GM23248 (cell line): ENCODE data around the gene DTWD2. TPM values are rescaled to one million over a fixed set of nuclear protein-coding genes. Genes with fewer than 3 reads are reported as not detected.

Experiments used
- DNase-seq: peaks from one replicate; pipeline ENCODE4 v3.0.0-alpha.2; 2015
- H2AFZ ChIP-seq: fragments of 200-600 bp; sonication (generic); 2 replicates; pipeline ENCODE4 v1.6.1; 2016; ENCODE audit warnings: antibody characterized with exemption
- H3F3A ChIP-seq: fragments of 200-600 bp; sonication (generic); 2 replicates; pipeline ENCODE4 v1.6.1; 2016; ENCODE audit warnings: mild to moderate bottlenecking, antibody characterized with exemption, mixed run types; ENCODE audit not compliant: insufficient read depth
- H3K27ac ChIP-seq: fragments of 200-600 bp; sonication (generic); 2 replicates; pipeline ENCODE4 v1.5.1; 2016; ENCODE audit warnings: mild to moderate bottlenecking
- H3K27me3 ChIP-seq: fragments of 200-600 bp; sonication (generic); replicated peaks from 2 replicates; pipeline ENCODE4 v1.6.1; 2016; ENCODE audit warnings: mild to moderate bottlenecking; ENCODE audit not compliant: insufficient read depth
- H3K36me3 ChIP-seq: fragments of 200-600 bp; sonication (generic); 2 replicates; pipeline ENCODE4 v1.6.1; 2016; ENCODE audit warnings: low read depth, mild to moderate bottlenecking
- H3K4me1 ChIP-seq: fragments of 200-600 bp; sonication (generic); 2 replicates; pipeline ENCODE4 v1.6.1; 2016; ENCODE audit warnings: mild to moderate bottlenecking; ENCODE audit not compliant: insufficient read depth
- H3K4me2 ChIP-seq: fragments of 200-600 bp; sonication (generic); one replicate; pipeline ENCODE4 v1.6.1; 2016; ENCODE audit warnings: mild to moderate bottlenecking; ENCODE audit not compliant: unreplicated experiment
- H3K4me3 ChIP-seq: fragments of 200-600 bp; sonication (generic); 2 replicates; pipeline ENCODE4 v1.5.1; 2016; ENCODE audit warnings: mild to moderate bottlenecking
- H3K79me2 ChIP-seq: fragments of 200-600 bp; sonication (generic); 2 replicates; pipeline ENCODE4 v1.6.1; 2016; ENCODE audit warnings: mild to moderate bottlenecking; ENCODE audit not compliant: insufficient read depth
- H3K9ac ChIP-seq: fragments of 200-600 bp; sonication (generic); 2 replicates; pipeline ENCODE4 v1.6.1; 2016; ENCODE audit warnings: mild to moderate bottlenecking
- H3K9me2 ChIP-seq: fragments of 200-600 bp; sonication (generic); 2 replicates; pipeline ENCODE4 v1.6.1; 2016; ENCODE audit warnings: mixed run types, mild to moderate bottlenecking, moderate library complexity; ENCODE audit not compliant: insufficient read depth
- H3K9me3 ChIP-seq: fragments of 200-600 bp; sonication (generic); one replicate; pipeline ENCODE4 v1.6.1; 2017; ENCODE audit warnings: low read depth
- H4K20me1 ChIP-seq: fragments of 200-600 bp; sonication (generic); 2 replicates; pipeline ENCODE4 v1.6.0; 2016; ENCODE audit not compliant: insufficient read depth
- EZH2 ChIP-seq: fragments of 200-600 bp; sonication (generic); IDR thresholded peaks from 2 replicates; pipeline ENCODE4 v1.6.1; 2018; ENCODE audit warnings: antibody characterized with exemption, mild to moderate bottlenecking; ENCODE audit not compliant: insufficient read depth, poor library complexity, severe bottlenecking
- EZH2phosphoT487 ChIP-seq: fragments of 200-600 bp; sonication (generic); IDR thresholded peaks from 2 replicates; pipeline ENCODE4 v1.6.1; 2018; ENCODE audit warnings: antibody characterized with exemption, moderate library complexity, mild to moderate bottlenecking, low read depth; ENCODE audit not compliant: insufficient read depth
- WGBS, 2 experiments: methylation state at CpG; one replicate each; pipeline ENCODE4 v1.1.6; 2015 to 2017; ENCODE audit warnings: low lambda C conversion rate in 2 of 2, low coverage in 1 of 2; ENCODE audit errors: missing lambda C conversion rate in 2 of 2; 5-methylcytosine and 5-hydroxymethylcytosine counted together
- in situ Hi-C: fragments of 300-500 bp; cut with MboI; formaldehyde crosslinking; loops from 2 replicates; pipeline ENCODE4 v1.15.0; 2020
- polyA plus RNA-seq: library from polyadenylated mRNA; unstranded; fragments of >200 nt; fragmentation: Nextera tagmentation; extraction: Ambion mirVana; gene quantifications from 2 replicates; pipeline ENCODE4 v1.2.1, GENCODE V29; 2016
- total RNA-seq: library from RNA; depleted of rRNA; stranded (reverse); fragments of >200 nt; shearing (Covaris generic); gene quantifications from 2 replicates; pipeline ENCODE4 v1.2.3, GENCODE V29; 2014

Gene DTWD2
- total and polyA plus RNA-seq, 2 experiments from 2014 or later, result 1.7 to 5.5 TPM

DNA sequence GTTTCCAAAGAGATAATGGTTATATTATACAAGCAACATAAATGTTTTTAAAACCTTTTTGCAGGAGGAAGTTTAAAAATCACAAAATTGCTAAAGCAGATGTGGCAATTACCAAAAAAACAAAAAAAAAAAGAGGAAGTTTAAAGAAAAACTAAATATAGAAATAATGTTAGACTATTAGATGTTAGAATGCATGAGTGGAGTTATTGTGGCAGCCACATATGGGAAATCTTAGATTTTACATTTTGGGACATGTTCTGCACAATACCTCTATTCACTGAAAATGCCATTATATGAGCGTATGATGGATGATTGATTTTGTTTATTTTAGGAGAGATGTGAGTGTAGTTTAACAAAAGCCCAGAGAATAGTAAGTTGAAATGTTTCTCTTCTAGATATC is 31.2 kb upstream of the DTWD2 start:
- Histone ChIP-seq H3K9ac (no peak overlapping the region), H3F3A (no peaks in the 10 kb centered on the region), H3K27ac (no peak overlapping the region), H3K9me2 (no peaks in the 10 kb centered on the region), H3K4me1 (peaks cover 6% of the 10 kb centered on the region; the same call in 1 of the 2 replicates), H3K4me2 (no peak overlapping the region), H3K9me3 (no peaks in the 10 kb centered on the region), H2AFZ (no peak overlapping the region), H3K36me3 (no peaks in the 10 kb centered on the region), H3K27me3 (no peaks in the 10 kb centered on the region), H3K79me2 (no peaks in the 10 kb centered on the region), H3K4me3 (no peak overlapping the region), H4K20me1 (no peaks in the 10 kb centered on the region)
- TF ChIP-seq EZH2phosphoT487 (no peak), EZH2 (no peak)
- 93 to 95% methylated on average over 1 of the region's 1 CpG for WGBS, 2 experiments
- no peak for DNase-seq
- in situ Hi-C loops, result no loop called here

DNA sequence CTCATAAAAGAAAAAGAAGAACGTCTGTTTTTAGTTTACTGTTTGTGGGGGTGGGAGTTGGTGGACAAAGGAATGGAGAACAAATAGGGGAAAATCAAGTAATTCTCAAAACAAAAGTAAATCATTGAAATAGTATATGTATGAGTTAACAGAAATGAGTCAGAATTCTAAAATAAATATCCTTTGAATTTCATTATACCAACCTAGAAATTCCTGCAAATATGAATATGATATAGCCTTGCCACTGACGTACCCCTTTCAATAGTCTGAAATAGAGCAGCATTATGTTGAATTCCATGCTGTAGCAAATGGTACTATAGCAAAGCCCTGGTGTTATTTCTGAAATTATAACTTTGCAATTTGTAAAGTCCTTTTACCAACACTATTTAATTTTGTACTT is 29.6 kb upstream of the DTWD2 start:
- Histone ChIP-seq H3K4me1 (peaks cover 6% of the 10 kb centered on the region; the same call in 1 of the 2 replicates), H3K9me3 (no peaks in the 10 kb centered on the region), H3K27ac (no peak overlapping the region), H3K27me3 (no peaks in the 10 kb centered on the region), H3K79me2 (no peaks in the 10 kb centered on the region), H4K20me1 (no peaks in the 10 kb centered on the region), H3K4me3 (no peak overlapping the region), H3K4me2 (no peak overlapping the region), H3F3A (no peaks in the 10 kb centered on the region), H2AFZ (no peak overlapping the region), H3K9ac (no peak overlapping the region), H3K9me2 (no peaks in the 10 kb centered on the region), H3K36me3 (no peaks in the 10 kb centered on the region)
- TF ChIP-seq EZH2phosphoT487 (no peak), EZH2 (no peak)
- WGBS, 2 experiments, result 70 to 83% methylated on average over 2 of the region's 2 CpGs
- in situ Hi-C loops, result no loop called here
- no peak for DNase-seq

DNA sequence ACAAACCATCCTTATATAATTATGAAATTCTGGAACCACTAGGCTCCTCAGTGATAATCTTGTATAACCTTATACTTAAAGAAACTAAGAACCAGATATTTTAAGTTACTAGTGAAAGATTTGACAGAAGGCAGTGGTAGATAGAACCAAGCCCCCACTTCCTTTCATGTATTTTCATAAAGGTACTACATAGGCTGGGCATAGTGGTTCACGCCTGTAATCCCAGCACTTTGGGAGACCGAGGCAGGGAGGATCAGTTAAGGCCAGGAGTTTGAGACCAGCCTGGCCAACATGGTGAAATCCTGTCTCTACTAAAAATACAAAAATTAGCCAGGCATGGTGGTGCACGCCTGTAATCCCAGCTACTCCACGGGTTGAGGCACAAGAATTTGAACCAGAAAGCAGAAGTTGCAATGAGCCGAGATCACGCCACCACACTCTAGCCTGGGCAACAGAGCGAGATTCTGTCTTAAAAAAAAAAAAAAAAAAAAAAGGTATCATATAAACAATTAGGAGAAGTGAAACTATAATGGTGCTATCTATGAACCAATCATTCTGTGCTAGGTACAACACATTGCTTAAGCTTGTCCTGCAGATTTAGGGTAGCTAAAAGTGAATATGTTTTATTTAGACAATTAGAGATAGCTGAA is 27.9 kb upstream of the DTWD2 start:
- H3F3A ChIP-seq, result no peaks in the 10 kb centered on the region
- peaks cover 6% of the 10 kb centered on the region; the same call in 1 of the 2 replicates for H3K4me1 ChIP-seq
- H3K36me3 ChIP-seq, result no peaks in the 10 kb centered on the region
- H3K27ac ChIP-seq, result no peak overlapping the region
- no peaks in the 10 kb centered on the region for H4K20me1 ChIP-seq
- TF ChIP-seq EZH2 (no peak), EZH2phosphoT487 (no peak)
- no peak overlapping the region for H3K9ac ChIP-seq
- H2AFZ ChIP-seq, result no peak overlapping the region
- H3K4me3 ChIP-seq, result no peak overlapping the region
- no peaks in the 10 kb centered on the region for H3K79me2 ChIP-seq
- DNase-seq, result no peak
- H3K4me2 ChIP-seq, result no peak overlapping the region
- whole genome bisulfite sequencing, 2 experiments, result 89 to 91% methylated on average over 7 of the region's 7 CpGs
- H3K27me3 ChIP-seq, result no peaks in the 10 kb centered on the region
- H3K9me2 ChIP-seq, result no peaks in the 10 kb centered on the region
- H3K9me3 ChIP-seq, result no peaks in the 10 kb centered on the region
- in situ Hi-C loops, result no loop called here

DNA sequence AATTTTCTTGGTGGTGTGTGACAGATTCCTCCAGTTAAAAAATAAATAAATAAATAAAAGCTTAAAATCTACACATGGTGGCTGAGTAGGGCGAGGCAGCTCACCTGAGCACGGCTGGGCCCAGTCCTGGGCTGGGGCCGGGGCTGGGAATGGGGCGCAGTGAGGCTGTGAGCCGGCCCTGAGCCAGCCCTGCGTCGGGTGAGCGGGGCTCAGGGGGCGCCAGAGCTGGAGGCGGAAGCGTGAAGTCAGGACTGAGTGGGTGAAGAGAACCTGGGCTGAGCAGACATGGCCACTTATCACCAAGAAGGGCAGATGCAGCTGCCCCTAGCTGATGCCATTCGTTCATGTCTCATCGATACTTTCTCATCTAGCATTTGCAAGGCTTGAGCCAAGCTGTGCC is 22.8 kb upstream of the DTWD2 start:
- Histone ChIP-seq H4K20me1 (no peaks in the 10 kb centered on the region), H3K36me3 (no peaks in the 10 kb centered on the region), H3K9me3 (no peaks in the 10 kb centered on the region), H3K79me2 (no peaks in the 10 kb centered on the region), H3K27me3 (no peaks in the 10 kb centered on the region), H3K4me3 (no peak overlapping the region), H3K9me2 (no peaks in the 10 kb centered on the region), H2AFZ (no peak overlapping the region), H3K27ac (no peak overlapping the region), H3F3A (no peaks in the 10 kb centered on the region), H3K4me2 (no peak overlapping the region), H3K9ac (no peak overlapping the region), H3K4me1 (no peaks in the 10 kb centered on the region)
- in situ Hi-C loops, result no loop called here
- DNase-seq, result no peak
- TF ChIP-seq EZH2, result no peak
- TF ChIP-seq EZH2phosphoT487, result no peak
- 86 to 90% methylated on average over 13 of the region's 13 CpGs for WGBS, 2 experiments

DNA sequence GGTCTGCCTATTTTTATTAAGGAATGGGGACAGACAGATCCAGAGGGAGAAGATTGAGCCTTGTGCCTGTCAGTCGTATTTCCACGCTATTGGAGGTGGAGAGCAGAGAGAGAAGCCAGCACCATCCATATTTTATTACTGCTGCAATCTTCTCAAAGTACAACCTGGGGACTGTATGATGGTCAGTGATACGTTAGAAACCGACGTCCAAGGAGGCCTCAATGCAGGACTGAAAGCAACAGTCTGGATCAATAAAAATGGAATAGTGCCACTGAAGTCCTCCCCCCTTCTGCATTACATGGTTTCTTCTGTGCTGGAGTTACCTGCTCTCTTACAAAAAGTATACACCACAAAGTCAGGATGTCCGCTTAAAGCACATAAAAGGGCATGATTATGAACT is 21.9 kb upstream of the DTWD2 start:
- no peak overlapping the region for H3K9ac ChIP-seq
- H3K27ac ChIP-seq, result no peak overlapping the region
- no peak for TF ChIP-seq EZH2phosphoT487
- TF ChIP-seq EZH2, result no peak
- H3K9me2 ChIP-seq, result no peaks in the 10 kb centered on the region
- H3K79me2 ChIP-seq, result no peaks in the 10 kb centered on the region
- in situ Hi-C loops, result no loop called here
- WGBS, 2 experiments, result 64 to 65% methylated on average over 6 of the region's 6 CpGs
- H3K27me3 ChIP-seq, result no peaks in the 10 kb centered on the region
- H3F3A ChIP-seq, result no peaks in the 10 kb centered on the region
- no peak for DNase-seq
- no peaks in the 10 kb centered on the region for H3K9me3 ChIP-seq
- no peaks in the 10 kb centered on the region for H4K20me1 ChIP-seq
- no peak overlapping the region for H2AFZ ChIP-seq
- H3K4me3 ChIP-seq, result no peak overlapping the region
- H3K36me3 ChIP-seq, result no peaks in the 10 kb centered on the region
- no peaks in the 10 kb centered on the region for H3K4me1 ChIP-seq
- no peak overlapping the region for H3K4me2 ChIP-seq
